Measurements from ENCODE around the gene CHAC1.

The CHAC1 gene

DNA sequence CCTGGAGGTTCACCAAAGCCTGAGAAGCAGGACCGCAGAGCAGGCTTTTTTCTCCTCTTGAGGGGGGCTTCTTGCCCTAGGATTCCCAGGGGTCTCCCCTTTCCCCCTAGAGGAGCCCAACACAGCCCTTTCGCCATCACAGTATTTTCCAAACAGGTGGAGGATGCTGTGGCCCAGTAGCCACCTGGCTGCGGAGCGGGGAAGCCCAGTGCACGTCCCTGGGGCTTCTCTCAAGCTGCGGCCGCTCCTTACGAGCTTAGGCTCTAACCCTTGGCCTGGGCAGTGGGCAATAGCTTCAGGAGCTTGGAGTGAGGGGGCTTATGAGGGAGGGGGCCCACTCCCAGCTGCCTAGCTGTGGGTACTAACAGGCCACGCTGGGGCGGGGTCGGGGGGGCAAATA is 35.7 kb upstream of the CHAC1 start:
- H3K27ac Mint-ChIP-seq: no peak overlapping the region
- H3K36me3 Mint-ChIP-seq: no peaks in the 10 kb centered on the region
- H3K4me1 Mint-ChIP-seq (ENCODE audit: low read depth): no peaks in the 10 kb centered on the region
- no peaks in the 10 kb centered on the region for H3K9me3 Mint-ChIP-seq (ENCODE audit: low read depth)
- H3K27me3 Mint-ChIP-seq: no peaks in the 10 kb centered on the region
- H3K4me3 Mint-ChIP-seq: no peak overlapping the region

GRCh38 chr15:40918146-40918798 is 35.0 kb upstream of the CHAC1 start:
- Mint-ChIP-seq H3K27ac (no peak overlapping the region), H3K4me3 (no peak overlapping the region), H3K27me3 (no peaks in the 10 kb centered on the region), H3K9me3 (ENCODE audit: low read depth) (no peaks in the 10 kb centered on the region), H3K4me1 (ENCODE audit: low read depth) (no peaks in the 10 kb centered on the region), H3K36me3 (no peaks in the 10 kb centered on the region)

DNA sequence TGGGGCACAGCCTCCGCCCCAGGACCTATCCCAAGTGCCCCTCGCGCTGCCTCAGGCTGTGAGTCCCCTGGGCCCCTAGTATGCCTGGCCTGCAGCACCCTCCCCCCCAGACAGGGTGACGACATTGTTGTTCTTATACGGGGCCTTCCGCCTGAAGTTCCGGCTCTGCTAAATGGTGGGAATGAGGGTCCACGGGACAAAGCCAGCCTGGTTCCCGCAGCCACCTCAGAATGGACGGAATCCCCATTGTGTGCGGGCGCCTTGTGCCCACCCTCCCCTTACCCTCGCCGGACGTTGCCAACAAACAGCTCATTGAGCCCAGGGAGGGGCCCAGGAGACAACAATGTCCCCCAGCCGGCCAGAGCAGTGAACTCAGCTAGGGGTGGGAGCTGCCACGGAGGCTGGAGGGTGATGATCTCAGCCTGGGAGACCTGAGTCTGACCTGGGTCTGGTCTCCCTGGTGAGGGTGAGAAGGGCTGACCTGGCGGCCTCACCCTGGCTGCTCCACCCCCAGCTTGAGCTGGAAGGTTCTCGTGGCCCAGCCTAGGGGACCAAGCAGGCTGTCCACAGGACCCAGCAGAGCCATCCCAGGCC is 34.4 kb upstream of the CHAC1 start:
- no peaks in the 10 kb centered on the region for H3K27me3 Mint-ChIP-seq
- no peaks in the 10 kb centered on the region for H3K4me1 Mint-ChIP-seq (ENCODE audit: low read depth)

GRCh38 chr15:40921949-40922607 is 31.2 kb upstream of the CHAC1 start:
- no peak overlapping the region for H3K27ac Mint-ChIP-seq
- H3K27me3 Mint-ChIP-seq: peaks cover 9% of the 10 kb centered on the region
- H3K36me3 Mint-ChIP-seq: no peaks in the 10 kb centered on the region
- H3K4me3 Mint-ChIP-seq: no peak overlapping the region
- H3K4me1 Mint-ChIP-seq (ENCODE audit: low read depth): peaks cover 11% of the 10 kb centered on the region
- no peaks in the 10 kb centered on the region for H3K9me3 Mint-ChIP-seq (ENCODE audit: low read depth)

More for the DNA sequence above, 34.4 kb upstream of the CHAC1 start:
- Mint-ChIP-seq H3K36me3 (no peaks in the 10 kb centered on the region), H3K9me3 (ENCODE audit: low read depth) (no peaks in the 10 kb centered on the region), H3K4me3 (no peak overlapping the region), H3K27ac (no peak overlapping the region)

- H3K4me3 Mint-ChIP-seq: no peak overlapping the region
- peaks cover 12% of the 10 kb centered on the region for H3K27me3 Mint-ChIP-seq
- no peaks in the 10 kb centered on the region for H3K9me3 Mint-ChIP-seq (ENCODE audit: low read depth)
- no peaks in the 10 kb centered on the region for H3K36me3 Mint-ChIP-seq
- H3K4me1 Mint-ChIP-seq (ENCODE audit: low read depth): peaks cover 14% of the 10 kb centered on the region
- no peak overlapping the region for H3K27ac Mint-ChIP-seq
Observed at GRCh38 chr15:40922608-40923005, 30.7 kb upstream of the CHAC1 start.

- H3K36me3 Mint-ChIP-seq: no peaks in the 10 kb centered on the region
- no peak overlapping the region for H3K4me3 Mint-ChIP-seq
- H3K4me1 Mint-ChIP-seq (ENCODE audit: low read depth): peaks cover 15% of the 10 kb centered on the region
- H3K27ac Mint-ChIP-seq: no peak overlapping the region
- H3K27me3 Mint-ChIP-seq: peaks cover 12% of the 10 kb centered on the region
- H3K9me3 Mint-ChIP-seq (ENCODE audit: low read depth): no peaks in the 10 kb centered on the region
Observed at GRCh38 chr15:40923551-40923950, 29.7 kb upstream of the CHAC1 start.

DNA sequence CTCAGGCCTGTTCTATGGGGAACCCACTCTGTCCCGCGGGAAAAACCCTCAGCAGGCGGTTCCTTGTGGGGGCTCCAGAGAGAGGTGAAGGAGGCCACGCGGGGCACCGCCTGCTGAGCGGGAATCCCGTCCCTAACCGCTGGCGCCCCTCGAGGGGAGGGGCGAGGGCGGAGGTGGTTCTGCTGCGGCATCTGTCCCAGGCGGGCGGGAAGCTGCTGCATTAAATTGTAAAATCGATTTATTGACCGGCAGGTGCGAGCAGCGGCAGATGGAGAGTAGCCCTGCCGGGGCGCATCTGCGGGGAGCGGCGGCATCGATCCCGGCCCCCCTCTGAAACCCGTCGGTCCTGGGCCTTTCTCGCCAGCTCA is 27.8 kb upstream of the CHAC1 start:
- peak overlapping the region; percentile 24 for H3K4me3 Mint-ChIP-seq
- peaks cover 30% of the 10 kb centered on the region for H3K4me1 Mint-ChIP-seq (ENCODE audit: low read depth)
- H3K27me3 Mint-ChIP-seq: peaks cover 16% of the 10 kb centered on the region
- H3K27ac Mint-ChIP-seq: no peak overlapping the region
- no peaks in the 10 kb centered on the region for H3K36me3 Mint-ChIP-seq
- H3K9me3 Mint-ChIP-seq (ENCODE audit: low read depth): no peaks in the 10 kb centered on the region

DNA sequence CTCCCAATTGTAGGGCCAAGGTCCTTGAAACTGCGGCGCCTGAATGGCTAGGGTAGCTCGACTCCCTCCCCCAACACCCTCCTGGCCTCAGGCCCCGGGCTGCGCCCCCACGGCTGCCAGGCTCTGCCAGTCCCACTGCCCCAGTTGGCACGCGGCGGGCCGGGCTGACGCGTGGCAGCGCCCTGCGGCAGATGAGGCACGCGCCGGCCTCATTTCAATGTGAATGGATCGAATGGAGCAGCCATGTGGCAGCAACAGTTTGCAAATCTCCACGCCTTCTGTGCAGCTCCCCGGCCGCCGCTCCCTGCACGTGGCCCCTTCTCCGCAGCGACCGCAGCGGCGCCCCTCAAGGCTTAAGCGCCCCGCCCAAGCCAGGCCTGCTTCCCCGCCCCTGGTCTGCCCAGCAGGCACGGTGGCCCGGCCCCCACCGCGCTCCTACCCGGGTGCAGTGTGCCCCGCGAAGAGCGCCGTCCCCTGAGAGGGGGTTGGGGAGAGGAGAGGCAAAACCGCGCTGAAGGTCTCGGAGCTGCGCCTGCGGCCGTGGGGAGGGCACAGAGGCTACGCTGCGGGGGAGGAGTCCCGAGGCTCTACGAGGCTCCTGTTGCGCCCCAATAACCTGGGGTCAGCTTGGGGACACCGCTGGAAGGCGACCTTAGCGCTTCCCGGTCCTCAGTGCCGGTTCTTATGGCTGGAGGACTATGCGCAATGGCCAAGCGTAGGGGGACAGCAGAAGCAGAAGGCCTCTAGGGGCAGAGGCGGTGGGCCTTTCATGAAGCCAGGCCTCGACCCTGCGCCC is 27.2 kb upstream of the CHAC1 start:
- peaks cover 21% of the 10 kb centered on the region for H3K27me3 Mint-ChIP-seq
- H3K9me3 Mint-ChIP-seq (ENCODE audit: low read depth): no peaks in the 10 kb centered on the region
- H3K27ac Mint-ChIP-seq: no peak overlapping the region
- peaks cover 36% of the 10 kb centered on the region for H3K4me1 Mint-ChIP-seq (ENCODE audit: low read depth)
- H3K4me3 Mint-ChIP-seq: peak overlapping the region; percentile 77
- H3K36me3 Mint-ChIP-seq: no peaks in the 10 kb centered on the region

- peak overlapping the region; percentile 77 for H3K4me3 Mint-ChIP-seq
- H3K27me3 Mint-ChIP-seq: peaks cover 24% of the 10 kb centered on the region
Observed at GRCh38 chr15:40926659-40927494, 26.4 kb upstream of the CHAC1 start.

GRCh38 chr15:40927495-40927872 is 25.8 kb upstream of the CHAC1 start:
- H3K4me1 Mint-ChIP-seq (ENCODE audit: low read depth): peaks cover 37% of the 10 kb centered on the region

More at GRCh38 chr15:40926659-40927494, 26.4 kb upstream of the CHAC1 start:
- Mint-ChIP-seq H3K27ac (no peak overlapping the region), H3K4me1 (ENCODE audit: low read depth) (peaks cover 37% of the 10 kb centered on the region), H3K9me3 (ENCODE audit: low read depth) (no peaks in the 10 kb centered on the region), H3K36me3 (no peaks in the 10 kb centered on the region)

DNA sequence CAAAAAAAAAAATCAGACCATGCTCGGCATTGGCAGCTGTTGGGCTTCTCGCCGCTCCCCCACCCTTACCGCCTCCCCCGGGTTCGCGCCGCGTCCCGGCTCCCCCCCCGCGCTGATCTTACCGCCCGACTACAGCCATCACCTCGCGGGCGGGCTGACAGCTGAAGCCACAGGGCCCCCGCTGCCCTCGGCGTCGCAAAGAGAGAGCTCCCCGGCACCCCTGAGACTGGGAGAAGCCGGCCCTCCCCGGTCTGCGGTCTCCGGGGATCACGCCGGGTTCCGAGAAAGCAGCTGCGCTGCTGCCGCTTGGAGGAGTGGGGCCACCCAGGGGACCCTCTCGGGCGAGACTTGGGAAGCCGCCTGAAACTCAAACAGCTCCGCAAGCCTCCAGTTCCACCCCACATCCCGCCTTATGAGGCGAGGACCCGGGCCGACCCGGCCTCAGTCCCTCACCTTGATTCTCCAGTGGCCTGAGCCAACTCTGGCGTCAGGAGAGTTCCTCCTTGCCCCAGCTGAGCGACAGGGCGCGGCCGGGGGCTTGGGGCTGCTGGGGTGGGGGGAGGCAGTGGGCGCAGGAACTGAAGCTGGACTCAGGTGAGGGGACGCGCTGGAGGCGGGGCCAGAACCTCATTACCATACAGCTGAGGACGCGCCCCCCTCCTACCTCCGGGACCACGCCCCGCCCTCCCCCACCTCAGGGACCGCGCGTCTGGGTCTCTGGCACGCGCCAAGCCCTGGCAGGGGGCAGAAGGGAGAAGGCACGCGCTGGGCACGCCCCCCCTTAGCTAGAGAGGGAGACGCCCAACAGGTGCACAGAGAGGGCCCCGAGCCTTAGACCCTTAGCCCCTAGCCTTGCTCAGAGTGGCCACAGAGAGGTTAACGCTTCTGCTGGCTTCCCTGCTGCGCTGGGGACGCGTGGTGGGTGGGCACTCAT is 25.1 kb upstream of the CHAC1 start:
- H3K27me3 Mint-ChIP-seq: peaks cover 24% of the 10 kb centered on the region
- no peaks in the 10 kb centered on the region for H3K9me3 Mint-ChIP-seq (ENCODE audit: low read depth)
- H3K4me3 Mint-ChIP-seq: peak overlapping the region; percentile 79
- H3K27ac Mint-ChIP-seq: no peak overlapping the region
- peaks cover 37% of the 10 kb centered on the region for H3K4me1 Mint-ChIP-seq (ENCODE audit: low read depth)
- H3K36me3 Mint-ChIP-seq: no peaks in the 10 kb centered on the region

More at GRCh38 chr15:40927495-40927872, 25.8 kb upstream of the CHAC1 start:
- Mint-ChIP-seq H3K27ac (no peak overlapping the region), H3K9me3 (ENCODE audit: low read depth) (no peaks in the 10 kb centered on the region), H3K27me3 (peaks cover 24% of the 10 kb centered on the region), H3K36me3 (no peaks in the 10 kb centered on the region), H3K4me3 (peak overlapping the region; percentile 77)

DNA sequence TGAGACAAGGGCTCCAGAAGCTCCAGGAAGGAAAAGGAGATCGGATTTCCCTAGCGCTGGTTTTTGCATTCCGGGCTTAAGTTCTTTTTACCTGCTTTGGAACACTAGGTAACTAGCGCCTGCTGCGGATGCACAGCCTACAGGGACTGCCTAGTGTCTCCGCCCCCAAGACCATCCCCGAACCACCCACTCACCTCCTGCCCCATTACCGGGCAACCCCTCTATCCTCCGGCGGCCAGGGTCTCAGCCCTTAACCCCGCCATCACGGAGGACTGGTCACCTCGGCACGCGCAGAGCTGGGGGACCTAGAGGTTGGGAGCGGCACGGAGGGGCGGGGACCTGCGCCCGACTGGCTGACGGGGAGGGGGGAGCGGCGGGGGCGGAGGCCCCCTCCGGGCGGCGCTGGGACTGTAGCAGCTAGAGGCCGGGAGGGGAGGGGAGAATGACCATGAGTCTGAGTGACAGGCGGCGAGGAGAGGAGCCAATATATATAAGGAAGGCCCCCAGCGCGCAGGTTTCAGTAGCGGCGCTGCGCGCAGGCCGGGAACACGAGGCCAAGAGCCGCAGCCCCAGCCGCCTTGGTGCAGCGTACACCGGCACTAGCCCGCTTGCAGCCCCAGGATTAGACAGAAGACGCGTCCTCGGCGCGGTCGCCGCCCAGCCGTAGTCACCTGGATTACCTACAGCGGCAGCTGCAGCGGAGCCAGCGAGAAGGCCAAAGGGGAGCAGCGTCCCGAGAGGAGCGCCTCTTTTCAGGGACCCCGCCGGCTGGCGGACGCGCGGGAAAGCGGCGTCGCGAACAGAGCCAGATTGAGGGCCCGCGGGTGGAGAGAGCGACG is 24.2 kb upstream of the CHAC1 start, which contains the start of gene DLL4:
TSS of gene DLL4 (plus strand) at position 520 of the 839 bp plus-strand sequence. CDS start 329 bp downstream, outside the sequence.
- Mint-ChIP-seq H3K4me1 (ENCODE audit: low read depth) (peaks cover 37% of the 10 kb centered on the region), H3K4me3 (peak within 1 kb of the TSS; percentile 80), H3K36me3 (no peaks in the 10 kb centered on the region), H3K27me3 (peaks cover 27% of the 10 kb centered on the region), H3K27ac (no peak within 1 kb of the TSS), H3K9me3 (ENCODE audit: low read depth) (no peaks in the 10 kb centered on the region)

Data from activated naive CD8-positive, alpha-beta T cell (primary cell).